Heart right ventricle (tissue), 16 donors: Measurements from ENCODE around the gene ZNF865. TPM values are rescaled to one million over a fixed set of nuclear protein-coding genes. Genes with fewer than 3 reads are reported as not detected.
A peak's percentile ranks its signal among the peaks of the same experiment; 100 is the strongest.

Experiments used
- ATAC-seq, 8 donors: fragments of 200-7000 bp; cut with Tn5 transposase; one replicate each; pipeline ENCODE4 v1.9.1; 2020; ENCODE audit warnings: mild to moderate bottlenecking in 8 of 8, moderate library complexity in 8 of 8, moderate number of reproducible peaks in 1 of 8
- DNase-seq, 2 donors: peaks; one replicate each; pipeline ENCODE4 v3.0.0-alpha.2; 2020
- H3K27ac ChIP-seq, 10 donors: fragments of 200-600 bp; sonication (generic) in 2 of 10; one replicate each; pipeline versions ENCODE4 v1.5.0 to v1.8.0; 2020 to 2022; ENCODE audit warnings: mild to moderate bottlenecking in 3 of 10
- H3K27me3 ChIP-seq, 7 donors: fragments of 200-600 bp; one replicate each; pipeline ENCODE4 v1.8.0; 2021 to 2022; ENCODE audit warnings: mild to moderate bottlenecking in 2 of 7
- H3K36me3 ChIP-seq, 9 donors: fragments of 200-600 bp; sonication (generic) in 1 of 9; one replicate each; pipeline versions ENCODE4 v1.5.0 to v1.8.0; 2020 to 2022; ENCODE audit warnings: mild to moderate bottlenecking in 2 of 9
- H3K4me1 ChIP-seq, 9 donors: fragments of 200-600 bp; sonication (generic) in 1 of 9; one replicate each; pipeline versions ENCODE4 v1.5.0 to v1.8.0; 2020 to 2022; ENCODE audit warnings: mild to moderate bottlenecking in 4 of 9
- H3K4me3 ChIP-seq, 10 donors: fragments of 200-600 bp; sonication (generic) in 2 of 10; one replicate each; pipeline versions ENCODE4 v1.5.0 to v1.8.0; 2020 to 2022; ENCODE audit warnings: mild to moderate bottlenecking in 7 of 10, moderate library complexity in 2 of 10
- H3K9me3 ChIP-seq, 11 donors: fragments of 200-600 bp in 10 of 11; sonication (generic) in 2 of 11; one replicate each; pipeline versions ENCODE4 v1.5.0 to v1.8.0; 2013 to 2022; ENCODE audit warnings: mild to moderate bottlenecking in 2 of 11, control low read depth in 1 of 11, moderate library complexity in 1 of 11
- WGBS, 2 donors: extraction: QIAGEN DNeasy Blood & Tissue Kit; methylation state at CpG; one replicate each; pipeline ENCODE4 v1.1.7; 2013; ENCODE audit warnings: inconsistent platforms in 1 of 2; 5-methylcytosine and 5-hydroxymethylcytosine counted together
- intact Hi-C, 10 donors: fragments of 100-400 bp; cut with DNase I; formaldehyde crosslinking; loops; one replicate each; pipeline versions ENCODE4 v1.11.1 to v1.14.2; 2022
- long read RNA-seq, 3 donors: library from polyadenylated mRNA; unstranded; transcript quantifications; one replicate each; pipeline ENCODE4 v2.0.0, GENCODE V29; 2020 to 2021
- polyA plus RNA-seq, 2 donors: library from polyadenylated mRNA; stranded (reverse); fragments of 200-250 nt; gene quantifications; one replicate each; pipeline ENCODE4 v1.2.3, GENCODE V29; 2013
- total RNA-seq, 10 donors: library from RNA; stranded (reverse); fragmentation: NEBNext Ultra II Directional in 3 of 10; extraction: Animal tissue kit (Norgen Biotek cat#: 25700) in 3 of 10; gene quantifications; one replicate each; pipeline versions ENCODE4 v1.2.1 to v1.2.4, GENCODE V29; 2021 to 2023
- TF ChIP-seq, protein P1 (sequence below), 9 donors: fragments of 200-600 bp; sonication (generic) in 2 of 9; IDR thresholded peaks; one replicate each; pipeline versions ENCODE4 v1.5.0 to v1.8.0; 2021 to 2022; ENCODE audit warnings: antibody characterized with exemption in 9 of 9, mild to moderate bottlenecking in 5 of 9, moderate library complexity in 1 of 9
- donor health status: Arrhythmogenic right ventricular cardiomyopathy.
- donor health status: ischemic (EF 13 %, LVEDD 7.1; RV severe dilation, severe dysfunction).
- donor health status: healthy with polysubstance abuse.
- donor health status: DM: no; HTN: yes; CAD: no.
- donor health status: DM: no; HTN: no; CAD: no.
- donor health status: ischemic (EF 25% LVEDD 6.9; RV normal size, moderate dysfunction).
- donor health status: ischemic (EF 25% LVEDD 5.7; RV mildly dilated, moderate dysfunction).
- donor health status: healthy.
- donor health status: DM: yes; HTN: yes; CAD: no.
- donor health status: Ischemic cardiomyopathy.
- donor health status: ischemic (EF 35%, LVEDD 5.7; RV mildly dilated, moderate dysfunction).
- donor health status: nonischemic (EF 11% LVEDD 7.7; RV severe dilation, severe dysfunction).
- donor health status: DM: yes; HTN: yes; CAD: no.
- donor health status: PGD.
- donor health status: ischemic (EF 29% LVEDD 5.4; RV normal size, mild dysfunction).
- donor health status: nonischemic (EF 23%, LVEDD 6.1; RV moderate dilation, normal function).

Gene ZNF865
- 10 to 100 TPM; 11.8 to 20.0 (median 13.5) TPM for total RNA-seq
- polyA plus RNA-seq: 10 to 100 TPM; 13.9 to 26.5 TPM
- long read RNA-seq, donor 1, partial matches to known transcripts: 0 of 7 reads
- long read RNA-seq, donor 1, other reads (novel, unspliced or antisense): 7 of 7 reads
- long read RNA-seq, donor 2, partial matches to known transcripts: 0 of 12 reads
- long read RNA-seq, donor 2, other reads (novel, unspliced or antisense): 12 of 12 reads
- long read RNA-seq, donor 3, partial matches to known transcripts: 0 of 5 reads
- long read RNA-seq, donor 3, other reads (novel, unspliced or antisense): 5 of 5 reads

DNA sequence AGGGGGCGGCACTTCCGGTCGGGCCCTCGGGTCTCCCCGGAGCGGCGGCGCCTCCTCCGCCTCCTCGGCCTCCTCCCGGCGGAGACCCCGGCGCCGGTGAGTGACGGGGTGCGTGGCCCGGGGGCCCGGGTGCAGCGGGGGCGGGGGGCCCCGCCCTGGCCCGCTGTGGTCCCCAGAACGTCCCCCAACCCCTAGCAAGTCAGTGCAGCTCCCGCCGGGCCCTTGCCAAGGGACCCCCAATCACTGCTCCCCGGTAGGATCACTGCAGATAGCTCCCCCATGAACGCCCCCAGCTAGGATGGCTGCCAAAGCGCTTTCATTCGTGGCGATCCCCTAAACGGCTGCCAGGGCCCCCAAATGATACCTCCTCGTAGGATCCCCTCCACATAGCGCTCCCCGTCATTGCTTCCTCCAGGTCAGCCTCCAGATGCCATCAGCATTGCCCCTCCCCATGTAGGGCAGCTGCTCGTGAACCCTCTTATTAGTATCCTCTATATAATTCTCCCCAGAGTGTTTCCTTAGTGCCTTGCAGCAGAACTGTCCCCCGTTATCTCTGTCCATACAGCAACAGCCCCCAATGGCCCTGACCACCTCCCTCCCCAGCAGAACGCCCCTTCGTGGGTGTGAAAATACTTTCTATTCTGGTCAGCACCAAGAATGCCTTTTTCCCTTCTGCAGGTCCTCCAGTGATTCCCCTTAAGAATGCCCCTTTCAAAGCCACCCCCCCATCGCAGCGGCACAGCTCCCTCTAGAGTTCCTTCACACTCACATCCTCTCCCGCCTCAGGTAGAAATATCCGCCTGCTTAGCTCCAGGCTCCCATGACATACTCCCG, at the start of gene ZNF865:
ZNF865 (plus strand) TSS at position 11 of the 834 bp plus-strand sequence. CDS start 7,972 bp downstream, outside the sequence.
- H3K4me3 ChIP-seq: peak within 1 kb of the TSS; percentile 51 to 85 (median 77)
- TF ChIP-seq, protein P1, sequence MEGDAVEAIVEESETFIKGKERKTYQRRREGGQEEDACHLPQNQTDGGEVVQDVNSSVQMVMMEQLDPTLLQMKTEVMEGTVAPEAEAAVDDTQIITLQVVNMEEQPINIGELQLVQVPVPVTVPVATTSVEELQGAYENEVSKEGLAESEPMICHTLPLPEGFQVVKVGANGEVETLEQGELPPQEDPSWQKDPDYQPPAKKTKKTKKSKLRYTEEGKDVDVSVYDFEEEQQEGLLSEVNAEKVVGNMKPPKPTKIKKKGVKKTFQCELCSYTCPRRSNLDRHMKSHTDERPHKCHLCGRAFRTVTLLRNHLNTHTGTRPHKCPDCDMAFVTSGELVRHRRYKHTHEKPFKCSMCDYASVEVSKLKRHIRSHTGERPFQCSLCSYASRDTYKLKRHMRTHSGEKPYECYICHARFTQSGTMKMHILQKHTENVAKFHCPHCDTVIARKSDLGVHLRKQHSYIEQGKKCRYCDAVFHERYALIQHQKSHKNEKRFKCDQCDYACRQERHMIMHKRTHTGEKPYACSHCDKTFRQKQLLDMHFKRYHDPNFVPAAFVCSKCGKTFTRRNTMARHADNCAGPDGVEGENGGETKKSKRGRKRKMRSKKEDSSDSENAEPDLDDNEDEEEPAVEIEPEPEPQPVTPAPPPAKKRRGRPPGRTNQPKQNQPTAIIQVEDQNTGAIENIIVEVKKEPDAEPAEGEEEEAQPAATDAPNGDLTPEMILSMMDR (IDR thresholded peaks at IDR 0.05): peak; percentile 36 to 81 (median 63)
- H3K27ac ChIP-seq: peak within 1 kb of the TSS; percentile 84 to 98 (median 96)
- peaks cover 0 to 4% (median 0%) of the 10 kb centered on the region in 11 donors for H3K9me3 ChIP-seq
- 0 to 1% methylated on average over 35 to 44 of the region's 44 CpGs for WGBS, 2 donors
- H3K4me1 ChIP-seq: peaks cover under 1 to 52% (median 32%) of the 10 kb centered on the region in 9 donors
- no peaks in the 10 kb centered on the region for H3K27me3 ChIP-seq
- ATAC-seq (peak; percentile 18 to 51 (median 38)), DNase-seq (peak; percentile 63 to 82)
- intact Hi-C loops: loop anchor here in 7 of 10 donors (1.0 to 10.0 kb wide), 5 partner anchors 19 to 91 kb away; partner anchors contain the start of gene ZNF784 (in 1 of the 7)
- H3K36me3 ChIP-seq: peaks cover 0 to 48% (median 7%) of the 10 kb centered on the region in 9 donors

DNA sequence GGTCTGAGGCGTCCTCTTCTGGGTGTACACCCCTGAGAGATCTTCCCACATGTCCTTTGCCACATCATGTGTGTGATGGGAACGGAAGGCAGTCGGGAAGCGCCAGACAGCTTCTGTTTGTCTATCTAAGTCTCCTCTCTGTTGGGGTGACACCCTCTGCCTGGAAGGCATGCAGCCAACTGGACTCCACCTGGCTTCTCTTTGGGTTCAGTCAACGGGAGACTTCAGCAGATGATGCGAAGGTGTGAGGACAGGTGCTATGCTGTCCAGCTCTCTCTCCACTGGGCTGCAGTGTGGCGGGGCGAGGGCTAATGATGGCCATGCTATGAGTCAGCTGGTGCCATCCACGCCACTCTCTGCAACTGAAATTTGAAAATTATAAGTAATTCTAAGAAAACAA, 45.8 kb upstream of the ZNF865 start:
- DNase-seq (no peak), ATAC-seq (no peak)
- H3K27ac ChIP-seq: no peak overlapping the region
- intact Hi-C loops: no loop called here
- no peak overlapping the region for H3K4me3 ChIP-seq
- 79 to 81% methylated on average over 9 of the region's 9 CpGs for WGBS, 2 donors
- peaks cover 0 to 3% (median 0%) of the 10 kb centered on the region in 11 donors for H3K9me3 ChIP-seq
- TF ChIP-seq, protein P1 (IDR thresholded peaks at IDR 0.05): no peak
- peaks cover 0 to 5% (median 0%) of the 10 kb centered on the region in 7 donors for H3K27me3 ChIP-seq
- H3K36me3 ChIP-seq: no peaks in the 10 kb centered on the region
- peaks cover 0 to 8% (median 0%) of the 10 kb centered on the region in 9 donors for H3K4me1 ChIP-seq

DNA sequence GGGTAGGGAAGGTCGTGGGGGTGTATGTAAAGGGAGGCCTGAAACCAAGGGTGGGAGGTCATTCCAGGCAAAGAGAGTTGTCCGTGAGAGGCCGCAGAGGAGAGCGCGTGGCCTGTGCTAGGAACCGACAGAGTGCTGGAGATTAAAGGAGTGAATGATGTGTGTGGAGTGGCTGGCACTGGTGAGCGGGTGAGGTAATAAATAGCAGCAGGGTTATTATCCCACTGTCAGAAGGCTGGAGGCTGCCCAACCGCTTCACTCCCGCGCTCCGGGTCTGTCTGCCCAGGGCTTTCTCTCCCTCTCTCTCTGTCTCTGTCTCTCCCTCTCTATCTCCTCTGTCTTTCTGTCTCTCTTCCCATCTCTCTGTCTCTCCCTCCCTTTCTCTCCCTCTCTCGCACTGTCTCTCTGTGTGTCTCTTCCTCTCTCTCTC, 42.2 kb upstream of the ZNF865 start:
- H3K9me3 ChIP-seq: peaks cover 0 to 3% (median 0%) of the 10 kb centered on the region in 11 donors
- peak overlapping the region; percentile 52 to 92 (median 80) for H3K27ac ChIP-seq
- WGBS, 2 donors: 32 to 44% methylated on average over 12 of the region's 12 CpGs
- peak overlapping the region in 1 of 10 donors; percentile 50 for H3K4me3 ChIP-seq
- intact Hi-C loops: loop anchor here in 1 of 10 donors (1.0 kb wide), 1 partner anchor 16 kb away; no protein-coding TSS in a partner anchor
- H3K4me1 ChIP-seq: peaks cover 0 to 8% (median 0%) of the 10 kb centered on the region in 9 donors
- no peaks in the 10 kb centered on the region for H3K36me3 ChIP-seq
- DNase-seq (peak; percentile 69 to 77), ATAC-seq (peak; percentile 88 to 96 (median 92))
- H3K27me3 ChIP-seq: peaks cover 0 to 5% (median 0%) of the 10 kb centered on the region in 7 donors
- TF ChIP-seq, protein P1 (IDR thresholded peaks at IDR 0.05): no peak

- intact Hi-C loops: no loop called here
- peaks cover 0 to 8% (median 0%) of the 10 kb centered on the region in 9 donors for H3K4me1 ChIP-seq
- no peak for DNase-seq
- 40 to 42% methylated on average over 9 of the region's 9 CpGs for WGBS, 2 donors
- no peak overlapping the region for H3K27ac ChIP-seq
- no peaks in the 10 kb centered on the region for H3K36me3 ChIP-seq
- H3K4me3 ChIP-seq: no peak overlapping the region
- no peak for ATAC-seq
- TF ChIP-seq, protein P1 (IDR thresholded peaks at IDR 0.05): no peak
- H3K9me3 ChIP-seq: no peaks in the 10 kb centered on the region
- H3K27me3 ChIP-seq: peaks cover 0 to 5% (median 0%) of the 10 kb centered on the region in 7 donors
These were observed 38.6 kb upstream of the ZNF865 start for GRCh38 chr19:55566823-55567222.
